Tibial nerve (tissue), 4 donors: ENCODE data around the gene H2BW1. TPM values are rescaled to one million over a fixed set of nuclear protein-coding genes. Genes with fewer than 3 reads are reported as not detected.
"Not testable (repeated sequence)": the region's sequence is repeated elsewhere in the genome, so short reads cannot be mapped to it uniquely, and the experiment has no call there.

Source experiments
- DNase-seq, 2 donors: peaks; one replicate each; pipeline ENCODE4 v3.0.0-alpha.2; 2019; ENCODE audit warnings: low spot score in 2 of 2
- H3K27ac ChIP-seq, 4 donors: fragments of 200-600 bp; sonication (generic) in 3 of 4; one replicate each; pipeline ENCODE4 v1.5.1; 2017 to 2019; ENCODE audit warnings: mild to moderate bottlenecking in 1 of 4
- H3K27me3 ChIP-seq, 2 donors: fragments of 200-600 bp; sonication (generic) in 1 of 2; one replicate each; pipeline versions ENCODE4 v1.5.1 to v1.6.0; 2017 to 2019
- H3K36me3 ChIP-seq, 3 donors: fragments of 200-600 bp; sonication (generic); one replicate each; pipeline ENCODE4 v1.5.1; 2018 to 2019
- H3K4me1 ChIP-seq, 4 donors: fragments of 200-600 bp; sonication (generic) in 3 of 4; one replicate each; pipeline ENCODE4 v1.5.1; 2017 to 2019
- H3K4me3 ChIP-seq, 4 donors: fragments of 200-600 bp; sonication (generic) in 3 of 4; one replicate each; pipeline ENCODE4 v1.5.1; 2017 to 2019; ENCODE audit warnings: mild to moderate bottlenecking in 1 of 4, moderate library complexity in 1 of 4
- H3K9me3 ChIP-seq, 4 donors: fragments of 200-600 bp; sonication (generic) in 3 of 4; one replicate each; pipeline ENCODE4 v1.5.1; 2017 to 2019
- EP300 ChIP-seq, 2 donors: sonication (generic); formaldehyde crosslinking; IDR thresholded peaks; one replicate each; pipeline ENCODE4 v1.6.1; 2017; ENCODE audit warnings: antibody characterized with exemption in 2 of 2, mild to moderate bottlenecking in 1 of 2
- POLR2A ChIP-seq, 2 donors: fragments of 450-650 bp; IDR thresholded peaks; one replicate each; pipeline ENCODE4 v1.6.1; 2017; ENCODE audit warnings: antibody characterized with exemption in 2 of 2, mild to moderate bottlenecking in 2 of 2, moderate library complexity in 2 of 2
- WGBS, 2 donors: methylation state at CpG; one replicate each; pipeline ENCODE4 v1.1.5; 2018; 5-methylcytosine and 5-hydroxymethylcytosine counted together
- total RNA-seq, 4 donors: library from RNA; depleted of rRNA; stranded (reverse); fragments of >200 nt; gene quantifications; one replicate each; pipeline ENCODE4 v1.1.0, GENCODE V29; 2016
- TF ChIP-seq, protein P1 (sequence below), 5 experiments: fragments of 200-600 bp in 3 of 5; fragments of 450-650 bp in 2 of 5; sonication (generic) in 3 of 5; IDR thresholded peaks; one replicate each; pipeline ENCODE4 v1.5.1; 2016 to 2019; ENCODE audit warnings: antibody characterized with exemption in 5 of 5, mild to moderate bottlenecking in 3 of 5, moderate library complexity in 2 of 5

H2BW1 gene
- total RNA-seq, 4 donors from 2014 or later = not detected

DNA sequence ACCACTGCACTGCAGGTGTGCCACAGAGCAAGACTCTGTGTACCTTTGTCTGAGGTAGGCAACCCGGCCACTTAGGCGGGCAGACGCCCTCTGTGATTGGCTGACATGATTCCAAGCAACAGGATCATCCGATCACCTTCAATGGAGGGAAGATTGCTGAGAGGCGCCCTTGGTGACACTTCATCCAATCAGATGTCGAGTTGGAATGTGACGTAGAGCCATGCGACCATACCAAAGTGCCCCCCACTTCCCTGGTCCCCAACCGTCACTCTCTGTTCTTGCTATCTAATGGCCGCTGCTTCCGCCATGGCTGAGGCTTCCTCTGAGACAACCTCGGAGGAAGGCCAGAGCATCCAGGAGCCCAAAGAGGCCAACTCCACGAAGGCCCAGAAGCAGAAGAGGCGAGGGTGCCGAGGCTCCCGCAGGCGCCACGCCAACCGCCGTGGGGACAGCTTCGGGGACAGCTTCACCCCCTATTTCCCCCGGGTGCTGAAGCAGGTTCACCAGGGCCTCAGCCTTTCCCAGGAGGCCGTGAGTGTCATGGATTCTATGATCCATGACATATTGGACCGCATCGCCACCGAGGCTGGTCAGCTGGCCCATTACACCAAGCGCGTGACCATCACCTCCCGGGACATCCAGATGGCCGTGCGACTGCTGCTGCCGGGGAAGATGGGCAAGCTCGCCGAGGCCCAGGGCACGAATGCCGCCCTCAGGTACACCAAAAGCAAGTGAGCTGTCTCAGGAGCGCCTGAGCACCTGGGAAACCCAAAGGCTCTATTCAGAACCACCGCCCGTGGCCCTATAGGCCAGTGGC, 26.4 kb upstream of the H2BW1 start, which contains the start of gene H2BW2:
Gene H2BW2 (plus strand): TSS at position 268 of the 817 bp plus-strand sequence. CDS start 39 bp downstream, at position 307.
- DNase-seq = no peak
- peaks cover 0 to 26% of the 10 kb centered on the region in 2 donors for H3K27me3 ChIP-seq
- no peaks in the 10 kb centered on the region for H3K36me3 ChIP-seq
- 90 to 99% methylated on average over 12 to 39 of the region's 39 CpGs for WGBS, 2 donors
- TF ChIP-seq POLR2A (IDR thresholded peaks at IDR 0.05) (no peak), EP300 (IDR thresholded peaks at IDR 0.05) (no peak)
- TF ChIP-seq, protein P1, sequence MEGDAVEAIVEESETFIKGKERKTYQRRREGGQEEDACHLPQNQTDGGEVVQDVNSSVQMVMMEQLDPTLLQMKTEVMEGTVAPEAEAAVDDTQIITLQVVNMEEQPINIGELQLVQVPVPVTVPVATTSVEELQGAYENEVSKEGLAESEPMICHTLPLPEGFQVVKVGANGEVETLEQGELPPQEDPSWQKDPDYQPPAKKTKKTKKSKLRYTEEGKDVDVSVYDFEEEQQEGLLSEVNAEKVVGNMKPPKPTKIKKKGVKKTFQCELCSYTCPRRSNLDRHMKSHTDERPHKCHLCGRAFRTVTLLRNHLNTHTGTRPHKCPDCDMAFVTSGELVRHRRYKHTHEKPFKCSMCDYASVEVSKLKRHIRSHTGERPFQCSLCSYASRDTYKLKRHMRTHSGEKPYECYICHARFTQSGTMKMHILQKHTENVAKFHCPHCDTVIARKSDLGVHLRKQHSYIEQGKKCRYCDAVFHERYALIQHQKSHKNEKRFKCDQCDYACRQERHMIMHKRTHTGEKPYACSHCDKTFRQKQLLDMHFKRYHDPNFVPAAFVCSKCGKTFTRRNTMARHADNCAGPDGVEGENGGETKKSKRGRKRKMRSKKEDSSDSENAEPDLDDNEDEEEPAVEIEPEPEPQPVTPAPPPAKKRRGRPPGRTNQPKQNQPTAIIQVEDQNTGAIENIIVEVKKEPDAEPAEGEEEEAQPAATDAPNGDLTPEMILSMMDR (IDR thresholded peaks at IDR 0.05) = no peak
- no peak within 1 kb of the TSS for H3K4me3 ChIP-seq
- peaks cover 0 to 9% (median 0%) of the 10 kb centered on the region in 4 donors for H3K9me3 ChIP-seq
- no peak within 1 kb of the TSS for H3K27ac ChIP-seq
- H3K4me1 ChIP-seq = no peaks in the 10 kb centered on the region

DNA sequence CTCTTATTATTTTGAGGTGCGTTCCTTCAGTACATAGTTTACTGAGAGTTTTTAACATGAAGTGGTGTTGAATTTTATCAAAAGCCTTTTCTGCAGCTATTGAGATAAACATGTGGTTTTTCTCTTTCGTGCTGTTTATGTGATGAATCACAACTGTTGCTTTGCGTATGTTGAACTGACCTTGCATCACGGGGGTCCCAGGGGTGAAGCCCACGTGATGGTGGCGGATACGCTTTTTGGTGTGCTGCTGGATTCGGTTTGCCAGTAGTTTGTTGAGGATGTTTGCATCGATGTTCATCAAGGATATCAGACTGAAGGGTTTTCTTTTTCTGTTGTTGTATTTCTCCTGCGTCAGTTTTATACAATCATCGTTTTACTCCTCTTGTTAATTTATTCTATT, 4.6 kb upstream of the H2BW1 start:
- Histone ChIP-seq H3K4me3 (no peak overlapping the region), H3K9me3 (peaks cover 0 to 5% (median 0%) of the 10 kb centered on the region in 4 donors), H3K27ac (no peak overlapping the region), H3K36me3 (no peaks in the 10 kb centered on the region), H3K27me3 (peaks cover 0 to 15% of the 10 kb centered on the region in 2 donors), H3K4me1 (no peaks in the 10 kb centered on the region)
- no peak for DNase-seq
- 81 to 82% methylated on average over 11 of the region's 11 CpGs for WGBS, 2 donors
- TF ChIP-seq EP300 (IDR thresholded peaks at IDR 0.05) (no peak), POLR2A (IDR thresholded peaks at IDR 0.05) (no peak)
- TF ChIP-seq, protein P1 (IDR thresholded peaks at IDR 0.05) = no peak

DNA sequence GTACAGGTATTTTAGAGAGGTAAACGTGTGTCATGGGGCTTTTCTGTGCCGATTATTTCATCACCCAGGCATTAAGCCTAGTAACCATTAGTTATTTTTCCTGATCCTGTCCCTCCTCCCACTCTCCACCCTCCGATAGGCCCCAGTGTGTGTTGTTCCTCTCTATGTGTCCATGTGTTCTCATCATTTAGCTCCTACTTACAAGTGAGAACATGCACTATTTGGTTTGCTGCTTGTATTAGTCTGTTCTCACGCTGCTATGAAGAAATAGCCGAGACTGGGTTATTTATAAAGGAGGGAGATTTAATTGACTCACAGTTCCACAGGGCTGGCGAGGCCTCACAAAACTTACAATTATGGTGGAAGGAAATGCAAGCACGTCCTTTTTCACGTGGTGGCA, 2.1 kb upstream of the H2BW1 start:
- not testable (repeated sequence) for H3K9me3 ChIP-seq, H3K4me3 ChIP-seq, H3K27ac ChIP-seq, H3K4me1 ChIP-seq, DNase-seq, H3K36me3 ChIP-seq
- peaks cover 0 to 20% of the 10 kb centered on the region in 2 donors for H3K27me3 ChIP-seq
- 62 to 65% methylated on average over 8 of the region's 8 CpGs for WGBS, 2 donors

DNA sequence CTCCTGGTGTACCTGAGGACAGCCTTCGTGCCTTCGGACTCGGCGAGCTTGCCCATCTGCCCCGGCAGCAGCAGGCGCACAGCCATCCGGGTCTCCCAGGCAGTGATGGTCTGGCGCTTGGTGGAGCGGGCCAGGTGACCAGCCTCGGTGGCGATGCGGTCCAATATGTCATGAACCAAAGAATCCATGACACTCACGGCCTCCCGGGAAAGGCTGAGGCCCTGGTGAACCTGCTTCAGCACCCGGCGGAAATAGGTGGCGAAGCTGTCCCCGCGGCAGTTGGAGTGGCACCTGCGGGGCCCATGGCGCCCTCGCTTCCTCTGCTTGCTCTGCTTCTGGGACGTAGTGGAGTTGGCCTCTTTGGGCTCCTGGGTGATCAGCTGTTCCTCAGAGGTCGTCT, 350 bp downstream of the H2BW1 start:
- TF ChIP-seq EP300 (IDR thresholded peaks at IDR 0.05) (no peak), POLR2A (IDR thresholded peaks at IDR 0.05) (no peak)
- TF ChIP-seq, protein P1 (IDR thresholded peaks at IDR 0.05) = no peak
- Histone ChIP-seq H3K27ac (no peak overlapping the region), H3K4me3 (no peak overlapping the region), H3K9me3 (peaks cover 0 to 7% (median 0%) of the 10 kb centered on the region in 4 donors), H3K27me3 (peaks cover 0 to 22% of the 10 kb centered on the region in 2 donors), H3K4me1 (no peaks in the 10 kb centered on the region), H3K36me3 (no peaks in the 10 kb centered on the region)
- no peak for DNase-seq
- 92% methylated on average over 24 of the region's 24 CpGs; no CpG with 5 or more reads in 1 of the 2 donors for WGBS, 2 donors

DNA sequence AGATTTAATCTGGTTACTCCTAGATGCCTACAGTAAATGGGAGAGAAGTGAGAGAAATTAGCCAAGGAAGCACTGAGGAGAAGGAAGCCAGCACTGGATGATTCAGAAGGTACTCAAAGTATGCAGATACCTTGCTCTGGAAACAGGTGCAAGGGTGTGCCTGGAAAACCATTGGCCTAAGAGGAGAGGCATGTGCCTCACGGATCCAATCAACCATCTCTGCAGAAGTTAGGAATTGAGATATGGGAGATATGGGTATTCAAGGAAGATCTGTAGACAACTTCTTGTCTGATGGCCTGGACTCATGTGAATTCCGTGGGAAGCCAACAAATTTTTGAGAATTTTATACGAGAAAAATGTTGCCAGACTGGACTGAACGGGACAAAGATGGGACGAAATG, 4.7 kb downstream of the H2BW1 start:
- DNase-seq = no peak
- no peaks in the 10 kb centered on the region for H3K4me1 ChIP-seq
- no peaks in the 10 kb centered on the region for H3K36me3 ChIP-seq
- TF ChIP-seq, protein P1 (IDR thresholded peaks at IDR 0.05) = no peak
- TF ChIP-seq EP300 (IDR thresholded peaks at IDR 0.05) (no peak), POLR2A (IDR thresholded peaks at IDR 0.05) (no peak)
- WGBS, 2 donors = 71 to 73% methylated on average over 5 of the region's 5 CpGs
- H3K4me3 ChIP-seq = no peak overlapping the region
- H3K9me3 ChIP-seq = peaks cover 0 to 7% (median 0%) of the 10 kb centered on the region in 4 donors
- H3K27ac ChIP-seq = no peak overlapping the region
- H3K27me3 ChIP-seq = peaks cover 0 to 26% of the 10 kb centered on the region in 2 donors
